ENCODE results near the gene HES4.

The HES4 gene

GRCh38 chr1:965526-966134 is 34.3 kb downstream of the HES4 start:
- no peak for DNase-seq

- no peak for DNase-seq
These were observed 35.0 kb downstream of the HES4 start for GRCh38 chr1:964691-965525.

- DNase-seq = no peak
These were observed 36.0 kb downstream of the HES4 start for GRCh38 chr1:963746-964525.

- no peak for DNase-seq
These were observed 36.6 kb downstream of the HES4 start for GRCh38 chr1:963301-963651.

- no peak for DNase-seq
These were observed 37.3 kb downstream of the HES4 start for GRCh38 chr1:962381-963300.

- DNase-seq = no peak
These were observed 38.7 kb downstream of the HES4 start for GRCh38 chr1:961132-961669.

- DNase-seq = peak in 1 of 2 experiments; percentile 90
These were observed 39.4 kb downstream of the HES4 start, which contains the start of gene KLHL17 for GRCh38 chr1:960363-961131. Gene KLHL17, plus strand, starts transcription at chr1:960584. Its CDS starts 110 bp downstream, at chr1:960694.

GRCh38 chr1:959731-960362 is 40.0 kb downstream of the HES4 start:
- DNase-seq = no peak

- peak; percentile 56 to 94 for DNase-seq
These were observed 40.8 kb downstream of the HES4 start, which contains the start of gene NOC2L for GRCh38 chr1:958823-959730. Gene NOC2L, minus strand, starts transcription at chr1:959256. Its CDS starts 16 bp downstream, at chr1:959240.

GRCh38 chr1:956636-957035 is 43.3 kb downstream of the HES4 start:
- DNase-seq = no peak

- DNase-seq = no peak
These were observed 44.4 kb downstream of the HES4 start for GRCh38 chr1:955474-955873.

GRCh38 chr1:954927-955326 is 45.0 kb downstream of the HES4 start:
- no peak for DNase-seq

- no peak for DNase-seq
These were observed 46.2 kb downstream of the HES4 start for GRCh38 chr1:953524-954320.

GRCh38 chr1:952603-953002 is 47.3 kb downstream of the HES4 start:
- no peak for DNase-seq

- DNase-seq = no peak
These were observed 47.7 kb downstream of the HES4 start for GRCh38 chr1:952201-952600.

- DNase-seq = no peak
These were observed 48.5 kb downstream of the HES4 start for GRCh38 chr1:951364-951763.

GRCh38 chr1:950881-951280 is 49.0 kb downstream of the HES4 start:
- no peak for DNase-seq

GRCh38 chr1:950268-950667 is 49.6 kb downstream of the HES4 start:
- DNase-seq = no peak

Measured in NCI-H526 (cell line).